ENCODE results near the gene BTRC. TPM values are rescaled to one million over a fixed set of nuclear protein-coding genes. Genes with fewer than 3 reads are reported as not detected.
"Not testable (repeated sequence)": the region's sequence is repeated elsewhere in the genome, so short reads cannot be mapped to it uniquely, and the experiment has no call there.

Gene BTRC
- total RNA-seq, 1 donor from 2014 or later: 19.0 TPM

DNA sequence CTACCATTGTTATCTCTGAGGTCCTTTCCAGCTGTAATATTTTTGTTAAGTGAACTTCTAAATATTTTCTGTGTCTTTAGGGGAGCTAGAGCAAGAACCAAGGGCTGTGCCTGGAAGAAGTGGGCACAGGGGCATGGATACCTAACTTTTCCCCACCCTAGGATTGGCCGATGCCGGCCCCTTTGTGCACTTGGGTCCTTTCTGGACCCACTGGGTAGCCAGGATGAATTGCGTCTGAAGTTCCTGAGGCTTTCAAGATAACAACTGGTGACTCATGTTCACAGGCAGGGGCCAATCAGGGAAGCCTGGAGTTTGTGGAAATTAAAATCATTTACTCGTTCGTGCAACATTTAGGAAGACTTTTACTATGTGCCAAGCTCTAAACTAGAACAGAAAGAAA lies 234.9 kb downstream of the BTRC start:
- H3K4me3 Mint-ChIP-seq: peak overlapping the region; percentile 95
- no peaks in the 10 kb centered on the region for H3K9me3 Mint-ChIP-seq
- H3K36me3 Mint-ChIP-seq (ENCODE audit: low read depth): peaks cover 7% of the 10 kb centered on the region
- DNase-seq: no peak
- no peaks in the 10 kb centered on the region for H3K27me3 Mint-ChIP-seq
- no peak overlapping the region for H3K27ac Mint-ChIP-seq
- intact Hi-C loops (cut with micrococcal nuclease): loop anchor here (1.0 to 5.0 kb wide), 3 partner anchors 103 to 236 kb away; partner anchors contain the start of gene NPM3
- peaks cover 18% of the 10 kb centered on the region for H3K4me1 Mint-ChIP-seq

DNA sequence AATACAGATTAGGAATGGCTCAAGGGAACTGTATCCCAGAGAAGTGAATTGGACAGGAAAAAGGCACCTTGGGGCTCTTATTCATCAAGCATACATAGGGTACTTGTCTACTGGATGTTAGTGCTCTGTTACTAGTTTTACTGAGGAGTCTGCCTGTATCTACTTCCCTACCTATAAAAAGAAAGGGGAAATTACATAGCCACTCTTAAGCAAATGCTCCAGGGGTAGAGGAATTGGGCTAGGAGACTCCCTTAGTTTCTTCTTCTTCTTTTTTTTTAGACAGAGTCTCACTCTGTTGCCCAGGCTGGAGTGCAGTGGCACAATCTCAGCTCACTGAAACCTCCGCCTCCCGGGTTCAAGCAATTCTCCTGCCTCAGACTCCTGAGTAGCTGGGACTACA lies 239.4 kb downstream of the BTRC start:
- H3K27me3 Mint-ChIP-seq; H3K36me3 Mint-ChIP-seq (ENCODE audit: low read depth); H3K4me1 Mint-ChIP-seq; DNase-seq; intact Hi-C loops (cut with micrococcal nuclease); H3K4me3 Mint-ChIP-seq; H3K27ac Mint-ChIP-seq; H3K9me3 Mint-ChIP-seq: not testable (repeated sequence)

DNA sequence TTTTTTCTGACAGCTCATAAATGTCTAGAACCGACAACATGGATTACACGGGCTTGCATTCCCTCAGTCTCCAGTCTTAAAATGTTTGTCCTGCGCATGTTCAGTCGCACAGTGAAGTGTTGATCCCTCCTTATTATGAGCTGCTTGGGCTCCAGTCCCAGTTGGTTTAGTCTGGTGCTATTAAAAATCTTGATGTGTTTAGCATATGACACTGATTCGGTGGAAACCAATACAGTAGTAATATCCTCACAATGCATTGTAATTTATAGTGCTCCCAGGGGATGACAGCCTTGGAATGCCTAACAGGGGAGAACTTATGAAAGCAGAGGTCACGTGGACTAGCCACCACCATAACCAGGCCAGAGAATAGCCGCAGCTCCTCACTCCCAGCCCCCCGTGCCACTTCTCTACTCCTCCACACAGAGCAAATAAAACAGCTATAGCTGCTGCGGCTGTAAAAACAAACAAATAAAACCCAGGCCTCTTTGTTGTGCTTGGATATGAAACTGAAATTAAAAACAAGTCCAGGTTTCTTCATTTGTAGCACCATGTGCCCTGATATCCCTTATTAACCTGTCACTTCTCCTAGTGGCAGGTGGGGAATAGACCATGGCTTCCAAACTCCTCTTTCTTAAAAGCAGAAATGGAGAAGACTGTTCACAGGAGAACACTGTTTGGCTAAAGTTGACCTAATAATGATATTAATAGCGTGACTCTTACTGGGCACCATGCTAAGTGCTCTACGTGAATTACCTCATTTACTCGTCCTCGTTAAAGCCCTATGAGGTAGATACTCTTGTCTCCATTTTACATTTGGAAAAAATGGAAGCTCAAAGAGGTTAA lies 241.8 kb downstream of the BTRC start:
- no peak for DNase-seq
- Mint-ChIP-seq H3K9me3 (no peaks in the 10 kb centered on the region), H3K27me3 (peaks cover 4% of the 10 kb centered on the region), H3K4me3 (no peak overlapping the region), H3K27ac (no peak overlapping the region), H3K4me1 (no peaks in the 10 kb centered on the region), H3K36me3 (ENCODE audit: low read depth) (no peaks in the 10 kb centered on the region)
- intact Hi-C loops (cut with micrococcal nuclease): no loop called here

DNA sequence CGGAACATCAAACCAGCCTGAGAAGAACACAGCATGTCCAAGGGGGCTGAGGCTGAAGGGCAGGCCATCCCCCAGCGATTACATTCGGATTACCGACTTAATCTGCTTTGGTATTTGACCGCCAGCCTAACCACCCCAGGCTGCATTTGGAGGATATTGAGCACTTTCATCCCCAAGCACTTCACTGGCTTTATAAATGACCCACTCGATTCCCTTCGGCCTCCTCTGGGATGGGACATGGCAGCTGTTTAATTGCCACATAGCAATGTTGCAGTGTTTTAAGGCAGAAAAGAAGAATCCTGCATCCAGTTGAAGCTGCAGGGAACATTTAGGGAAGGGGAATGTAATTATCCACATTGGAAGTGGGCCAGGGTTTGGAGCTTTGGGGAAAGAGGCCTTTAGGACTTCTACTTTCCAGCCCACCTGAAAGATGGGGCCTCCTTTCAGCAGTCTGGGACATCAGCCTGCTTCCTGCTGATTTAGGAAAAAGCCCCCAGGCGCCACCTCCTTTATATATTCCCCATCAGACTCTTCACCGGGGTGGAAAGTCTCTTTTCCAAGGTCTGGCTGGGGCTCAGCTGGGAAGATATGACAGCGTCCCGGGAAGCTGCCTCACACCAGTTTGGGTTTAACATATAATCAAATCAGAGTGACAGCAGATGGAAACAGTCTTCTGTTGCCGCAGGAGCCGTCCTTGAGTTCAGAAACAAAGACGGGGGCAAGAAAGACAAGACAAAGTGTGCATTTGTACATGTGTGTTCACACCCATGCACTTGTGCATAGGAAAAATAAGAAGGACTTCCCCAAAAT lies 243.3 kb downstream of the BTRC start:
- H3K9me3 Mint-ChIP-seq: no peaks in the 10 kb centered on the region

DNA sequence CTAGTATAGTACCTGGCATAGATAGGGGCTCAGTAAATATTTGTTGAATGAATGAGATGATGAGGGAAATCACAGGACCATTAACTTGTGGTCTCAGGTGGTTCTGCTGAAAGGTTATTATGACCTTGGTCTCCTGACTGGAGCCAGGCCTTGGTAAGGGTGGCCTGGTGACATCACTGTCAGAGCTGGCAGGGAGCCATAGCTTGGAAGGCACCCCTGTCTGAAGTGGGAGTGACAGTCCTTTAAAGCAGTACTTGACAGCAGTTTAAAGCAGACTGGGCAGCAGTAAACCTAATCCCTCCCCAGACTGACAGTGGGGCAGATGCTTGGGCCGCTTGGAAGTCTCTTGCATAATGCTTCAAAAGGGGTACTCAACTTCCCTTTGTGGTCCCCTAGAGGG lies 247.6 kb downstream of the BTRC start:
- H3K4me3 Mint-ChIP-seq: no peak overlapping the region
- H3K9me3 Mint-ChIP-seq: no peaks in the 10 kb centered on the region
- DNase-seq: no peak
- intact Hi-C loops (cut with micrococcal nuclease): no loop called here
- H3K4me1 Mint-ChIP-seq: no peaks in the 10 kb centered on the region
- H3K27ac Mint-ChIP-seq: no peak overlapping the region
- H3K36me3 Mint-ChIP-seq (ENCODE audit: low read depth): peaks cover 4% of the 10 kb centered on the region
- H3K27me3 Mint-ChIP-seq: no peaks in the 10 kb centered on the region

More for the DNA sequence above, 243.3 kb downstream of the BTRC start:
- intact Hi-C loops (cut with micrococcal nuclease): no loop called here
- no peak overlapping the region for H3K27ac Mint-ChIP-seq
- H3K27me3 Mint-ChIP-seq: peaks cover 4% of the 10 kb centered on the region
- no peaks in the 10 kb centered on the region for H3K36me3 Mint-ChIP-seq (ENCODE audit: low read depth)
- no peaks in the 10 kb centered on the region for H3K4me1 Mint-ChIP-seq
- no peak overlapping the region for H3K4me3 Mint-ChIP-seq
- DNase-seq: no peak

DNA sequence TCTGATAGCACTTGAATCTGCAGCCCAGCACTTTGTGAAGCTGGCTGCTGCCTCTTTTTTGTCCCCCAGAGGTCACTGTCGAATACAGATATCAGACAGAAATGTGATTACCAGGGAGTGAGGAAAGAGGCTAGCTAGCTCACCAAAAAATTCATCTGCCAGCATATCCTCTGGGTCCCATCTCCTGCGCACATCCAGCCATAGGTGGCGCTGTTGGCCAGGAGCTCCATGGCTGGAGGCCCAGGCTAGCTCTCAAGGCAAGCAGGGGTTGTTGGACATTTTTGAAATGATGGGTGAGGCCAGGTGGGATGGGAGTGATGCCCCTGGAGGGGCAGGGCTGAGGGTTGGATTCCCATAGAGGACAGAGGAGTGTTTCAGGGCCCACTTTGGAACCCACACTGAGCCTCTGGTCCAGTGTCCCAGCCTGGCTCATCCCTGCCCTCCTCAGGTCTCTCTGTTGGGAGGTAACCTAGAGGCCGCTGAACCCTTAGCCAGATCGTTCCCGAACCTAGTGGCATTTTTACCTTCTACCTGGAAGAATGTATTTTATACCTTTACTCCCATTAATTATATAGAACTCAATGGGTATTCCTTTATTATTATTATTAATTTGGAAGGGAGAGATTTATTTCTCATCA lies 248.9 kb downstream of the BTRC start:
- peak; percentile 93 for DNase-seq
- Mint-ChIP-seq H3K27ac (no peak overlapping the region), H3K36me3 (ENCODE audit: low read depth) (peaks cover 5% of the 10 kb centered on the region), H3K27me3 (no peaks in the 10 kb centered on the region), H3K4me1 (no peaks in the 10 kb centered on the region), H3K4me3 (no peak overlapping the region), H3K9me3 (no peaks in the 10 kb centered on the region)
- intact Hi-C loops (cut with micrococcal nuclease): loop anchor here (1.0 kb wide), 1 partner anchor 178 kb away; no protein-coding TSS in a partner anchor

Other genes with a start within 250 kb of the BTRC start
- not detected in 2 replicates for gene TLX1, start 222.9 kb upstream of the BTRC start, total RNA-seq
- gene LBX1, start 124.7 kb upstream of the BTRC start, total RNA-seq: not detected in 2 replicates
- gene POLL, start 234.1 kb downstream of the BTRC start, total RNA-seq: 32.2 and 33.8 TPM in 2 replicates
- 5.4 and 6.4 TPM in 2 replicates for gene DPCD, start 234.2 kb downstream of the BTRC start, total RNA-seq